ENCODE data around the gene GPA33.

The GPA33 gene

DNA sequence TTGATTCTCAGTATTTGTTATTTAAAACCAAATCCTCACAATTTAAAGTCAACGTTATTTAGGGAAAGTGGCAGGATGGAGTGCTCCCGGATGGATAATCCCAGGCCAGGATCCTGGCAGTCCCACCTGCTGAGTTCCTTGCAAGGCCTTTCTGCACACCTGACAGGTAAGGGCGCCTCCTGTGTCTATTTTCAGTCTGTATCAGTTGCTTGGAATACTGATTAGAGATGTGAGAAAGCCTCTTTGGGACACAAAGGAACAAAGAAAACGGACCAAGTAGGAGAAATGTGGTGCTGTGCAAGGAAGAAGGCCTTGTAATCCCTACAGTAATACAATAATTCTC, 15.9 kb upstream of the GPA33 start:
- H3K4me1 ChIP-seq (ENCODE audit: low read length) = peaks cover 28% of the 10 kb centered on the region
- TF ChIP-seq, protein P1, sequence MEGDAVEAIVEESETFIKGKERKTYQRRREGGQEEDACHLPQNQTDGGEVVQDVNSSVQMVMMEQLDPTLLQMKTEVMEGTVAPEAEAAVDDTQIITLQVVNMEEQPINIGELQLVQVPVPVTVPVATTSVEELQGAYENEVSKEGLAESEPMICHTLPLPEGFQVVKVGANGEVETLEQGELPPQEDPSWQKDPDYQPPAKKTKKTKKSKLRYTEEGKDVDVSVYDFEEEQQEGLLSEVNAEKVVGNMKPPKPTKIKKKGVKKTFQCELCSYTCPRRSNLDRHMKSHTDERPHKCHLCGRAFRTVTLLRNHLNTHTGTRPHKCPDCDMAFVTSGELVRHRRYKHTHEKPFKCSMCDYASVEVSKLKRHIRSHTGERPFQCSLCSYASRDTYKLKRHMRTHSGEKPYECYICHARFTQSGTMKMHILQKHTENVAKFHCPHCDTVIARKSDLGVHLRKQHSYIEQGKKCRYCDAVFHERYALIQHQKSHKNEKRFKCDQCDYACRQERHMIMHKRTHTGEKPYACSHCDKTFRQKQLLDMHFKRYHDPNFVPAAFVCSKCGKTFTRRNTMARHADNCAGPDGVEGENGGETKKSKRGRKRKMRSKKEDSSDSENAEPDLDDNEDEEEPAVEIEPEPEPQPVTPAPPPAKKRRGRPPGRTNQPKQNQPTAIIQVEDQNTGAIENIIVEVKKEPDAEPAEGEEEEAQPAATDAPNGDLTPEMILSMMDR (IDR thresholded peaks at IDR 0.05; ENCODE audit: low read depth, low read length) = no peak
- no peak for TF ChIP-seq EZH2phosphoT487 (IDR thresholded peaks at IDR 0.05; ENCODE audit: low read depth)
- H2AFZ ChIP-seq (ENCODE audit: low read depth, low read length) = peak overlapping the region; percentile 85
- no peaks in the 10 kb centered on the region for H3K36me3 ChIP-seq (replicated peaks; ENCODE audit: low read depth, low read length)
- peak overlapping the region; percentile 66 for H3K4me3 ChIP-seq (ENCODE audit: low read length)
- H3K27me3 ChIP-seq (ENCODE audit: low read depth, low read length) = peaks cover 13% of the 10 kb centered on the region
- H3K9me3 ChIP-seq (ENCODE audit: insufficient read depth, low read length) = no peaks in the 10 kb centered on the region
- H3K27ac ChIP-seq (ENCODE audit: low read length) = no peak overlapping the region
- peak overlapping the region; percentile 81 for H3K4me2 ChIP-seq (ENCODE audit: low read length)
- no peaks in the 10 kb centered on the region for H3K79me2 ChIP-seq (ENCODE audit: low read length)
- no peaks in the 10 kb centered on the region for H4K20me1 ChIP-seq (ENCODE audit: insufficient read depth, low read length)
- peak overlapping the region; percentile 36; the same call in 1 of the 2 replicates for H3K9ac ChIP-seq (ENCODE audit: low read length)

DNA sequence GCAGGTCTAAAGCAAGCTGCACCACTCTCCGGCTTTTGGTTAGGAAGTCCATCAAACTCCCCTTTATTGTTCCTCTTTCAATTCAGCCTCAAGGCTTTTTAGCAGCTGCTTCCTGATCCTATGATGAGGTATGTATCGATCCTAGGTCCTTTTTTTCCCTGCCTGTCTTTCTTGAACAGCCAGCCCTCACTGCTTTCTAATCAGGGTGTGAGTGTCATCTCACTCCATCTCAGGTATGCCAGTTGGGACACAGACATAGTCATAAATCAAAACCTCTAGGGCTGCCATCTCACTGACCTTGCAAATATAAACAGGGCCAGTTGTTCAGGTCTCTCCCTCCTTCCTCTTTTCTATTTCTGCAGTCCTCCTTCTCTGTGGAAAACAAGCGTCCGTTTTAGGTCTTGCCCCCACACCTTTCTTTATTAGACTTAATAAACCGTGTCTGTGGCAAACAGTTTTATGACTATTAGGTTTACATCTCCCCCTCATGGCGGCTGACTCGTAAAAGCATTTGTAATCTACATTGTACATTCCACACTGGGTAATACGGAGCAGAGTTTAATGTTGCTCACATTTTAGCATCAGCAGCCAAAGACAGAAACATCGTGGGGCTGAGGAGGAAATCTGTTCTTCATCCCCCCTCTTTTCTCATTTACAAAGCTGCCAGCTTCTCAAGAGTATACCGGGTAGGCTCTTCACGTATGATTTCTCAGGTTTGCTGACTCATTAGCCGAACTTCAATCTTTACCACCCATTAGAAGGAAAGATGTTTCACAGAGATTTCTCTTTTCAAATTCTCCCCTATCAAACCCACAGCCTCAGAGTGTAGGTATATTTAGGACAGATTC, 15.3 kb upstream of the GPA33 start:
- Histone ChIP-seq H3K79me2 (ENCODE audit: low read length) (no peaks in the 10 kb centered on the region), H3K36me3 (replicated peaks; ENCODE audit: low read depth, low read length) (no peaks in the 10 kb centered on the region), H3K4me2 (ENCODE audit: low read length) (peak overlapping the region; percentile 81), H3K4me1 (ENCODE audit: low read length) (peaks cover 30% of the 10 kb centered on the region), H3K9ac (ENCODE audit: low read length) (peak overlapping the region; percentile 36), H3K4me3 (ENCODE audit: low read length) (peak overlapping the region; percentile 66), H3K27ac (ENCODE audit: low read length) (no peak overlapping the region), H3K27me3 (ENCODE audit: low read depth, low read length) (peaks cover 8% of the 10 kb centered on the region; the same call in 1 of the 2 replicates), H3K9me3 (ENCODE audit: insufficient read depth, low read length) (no peaks in the 10 kb centered on the region), H2AFZ (ENCODE audit: low read depth, low read length) (peak overlapping the region; percentile 85), H4K20me1 (ENCODE audit: insufficient read depth, low read length) (no peaks in the 10 kb centered on the region)
- TF ChIP-seq EZH2phosphoT487 (IDR thresholded peaks at IDR 0.05; ENCODE audit: low read depth) = no peak
- TF ChIP-seq, protein P1 (IDR thresholded peaks at IDR 0.05; ENCODE audit: low read depth, low read length) = peak; percentile 40

DNA sequence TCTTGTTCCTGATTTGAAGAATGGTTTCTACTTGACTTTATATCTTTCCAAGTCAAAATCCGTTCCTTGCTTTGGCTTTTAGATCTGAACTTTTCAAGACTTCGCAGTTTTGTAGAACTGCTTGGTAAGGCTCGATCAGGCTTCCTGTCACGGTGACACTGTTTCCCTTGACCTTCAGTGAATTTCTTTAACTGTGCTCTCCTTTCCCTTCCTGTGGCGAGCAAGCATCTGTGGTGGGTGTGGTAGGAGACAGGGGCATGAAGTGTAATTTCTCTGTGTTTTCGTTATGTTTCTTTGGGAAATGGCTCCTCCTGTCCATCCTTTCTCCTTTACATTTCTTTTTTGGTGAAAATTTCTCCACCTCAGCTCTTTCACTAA, 14.1 kb upstream of the GPA33 start:
- Histone ChIP-seq H3K4me3 (ENCODE audit: low read length) (no peak overlapping the region), H3K36me3 (replicated peaks; ENCODE audit: low read depth, low read length) (no peaks in the 10 kb centered on the region), H3K4me2 (ENCODE audit: low read length) (peak overlapping the region; percentile 81), H3K79me2 (ENCODE audit: low read length) (no peaks in the 10 kb centered on the region), H4K20me1 (ENCODE audit: insufficient read depth, low read length) (no peaks in the 10 kb centered on the region), H3K9me3 (ENCODE audit: insufficient read depth, low read length) (no peaks in the 10 kb centered on the region), H3K9ac (ENCODE audit: low read length) (no peak overlapping the region), H2AFZ (ENCODE audit: low read depth, low read length) (peak overlapping the region; percentile 58; the same call in 1 of the 2 replicates), H3K27me3 (ENCODE audit: low read depth, low read length) (no peaks in the 10 kb centered on the region), H3K27ac (ENCODE audit: low read length) (no peak overlapping the region), H3K4me1 (ENCODE audit: low read length) (peaks cover 32% of the 10 kb centered on the region)
- TF ChIP-seq, protein P1 (IDR thresholded peaks at IDR 0.05; ENCODE audit: low read depth, low read length) = no peak
- TF ChIP-seq EZH2phosphoT487 (IDR thresholded peaks at IDR 0.05; ENCODE audit: low read depth) = no peak

DNA sequence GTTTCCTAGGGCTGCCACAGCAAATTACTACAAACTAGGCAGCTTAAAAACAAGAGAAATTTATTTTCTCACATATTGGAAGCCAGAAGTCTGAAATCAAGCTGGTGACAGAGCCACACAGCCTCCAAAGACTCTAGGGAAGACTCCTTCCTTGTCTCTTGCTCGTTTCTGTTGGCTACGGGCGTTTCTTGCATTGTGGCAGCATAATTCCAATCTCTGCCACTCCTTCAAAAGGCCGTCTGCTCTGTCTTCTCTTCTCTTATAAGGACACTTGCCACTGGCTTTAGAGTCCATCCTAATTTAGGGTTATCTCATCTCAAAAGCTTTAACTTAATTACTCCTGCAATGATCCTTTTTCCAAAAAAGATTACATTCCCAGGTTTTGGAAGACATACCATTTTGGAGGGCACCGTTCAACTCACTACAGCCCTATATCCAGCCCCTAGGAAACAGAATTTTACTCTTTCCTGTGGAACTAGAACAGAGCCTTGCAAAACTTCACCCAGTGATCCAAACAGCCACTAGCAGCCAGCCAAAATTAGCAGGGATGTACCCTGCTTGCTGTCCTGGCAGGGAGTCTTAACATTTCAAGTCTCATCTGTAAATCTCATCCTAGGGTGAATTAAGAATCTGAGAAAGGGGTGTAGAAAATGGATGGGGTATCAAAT, 12.9 kb upstream of the GPA33 start:
- no peaks in the 10 kb centered on the region for H3K27me3 ChIP-seq (ENCODE audit: low read depth, low read length)
- H3K4me2 ChIP-seq (ENCODE audit: low read length) = no peak overlapping the region
- TF ChIP-seq EZH2phosphoT487 (IDR thresholded peaks at IDR 0.05; ENCODE audit: low read depth) = no peak
- TF ChIP-seq, protein P1 (IDR thresholded peaks at IDR 0.05; ENCODE audit: low read depth, low read length) = no peak
- H3K36me3 ChIP-seq (replicated peaks; ENCODE audit: low read depth, low read length) = no peaks in the 10 kb centered on the region
- no peaks in the 10 kb centered on the region for H3K79me2 ChIP-seq (ENCODE audit: low read length)
- H3K9ac ChIP-seq (ENCODE audit: low read length) = no peak overlapping the region
- H3K9me3 ChIP-seq (ENCODE audit: insufficient read depth, low read length) = no peaks in the 10 kb centered on the region
- no peak overlapping the region for H3K4me3 ChIP-seq (ENCODE audit: low read length)
- H3K27ac ChIP-seq (ENCODE audit: low read length) = no peak overlapping the region
- no peak overlapping the region for H2AFZ ChIP-seq (ENCODE audit: low read depth, low read length)
- peaks cover 28% of the 10 kb centered on the region for H3K4me1 ChIP-seq (ENCODE audit: low read length)
- H4K20me1 ChIP-seq (ENCODE audit: insufficient read depth, low read length) = no peaks in the 10 kb centered on the region

Measured in OCI-LY3 (cell line).